GM21367 (cell line): ENCODE measurements around the gene SLC36A3.
"Not testable (repeated sequence)": the region's sequence is repeated elsewhere in the genome, so short reads cannot be mapped to it uniquely, and the experiment has no call there.

Experiments used
- ATAC-seq: cut with Tn5 transposase; IDR thresholded peaks from one replicate; pipeline ENCODE4 v1.9.1; 2021; ENCODE audit not compliant: unreplicated experiment

Gene SLC36A3

DNA sequence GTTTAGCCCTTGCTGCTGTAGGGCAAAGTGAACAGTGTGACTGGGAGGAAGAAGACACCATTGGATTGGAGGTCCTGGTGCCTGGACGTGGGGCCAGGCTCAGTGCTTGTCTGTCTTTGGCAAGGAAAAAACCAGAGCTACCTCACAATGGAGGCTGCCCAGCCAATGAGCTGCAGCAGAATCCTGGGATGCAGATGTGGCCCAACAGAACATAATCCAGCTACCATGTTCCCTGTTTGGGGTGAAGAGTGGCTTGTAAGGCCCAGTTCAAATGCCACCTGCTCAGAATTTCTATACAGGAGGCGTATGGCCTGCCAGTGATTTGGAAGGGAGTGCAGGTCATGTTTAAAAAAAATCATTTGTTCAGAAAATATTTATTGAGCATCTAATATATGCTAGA, at the start of gene SLC36A3:
Gene SLC36A3 (minus strand): TSS at position 101 of the 400 bp plus-strand sequence. CDS start 412 bp downstream, outside the sequence.
- no peak for ATAC-seq

DNA sequence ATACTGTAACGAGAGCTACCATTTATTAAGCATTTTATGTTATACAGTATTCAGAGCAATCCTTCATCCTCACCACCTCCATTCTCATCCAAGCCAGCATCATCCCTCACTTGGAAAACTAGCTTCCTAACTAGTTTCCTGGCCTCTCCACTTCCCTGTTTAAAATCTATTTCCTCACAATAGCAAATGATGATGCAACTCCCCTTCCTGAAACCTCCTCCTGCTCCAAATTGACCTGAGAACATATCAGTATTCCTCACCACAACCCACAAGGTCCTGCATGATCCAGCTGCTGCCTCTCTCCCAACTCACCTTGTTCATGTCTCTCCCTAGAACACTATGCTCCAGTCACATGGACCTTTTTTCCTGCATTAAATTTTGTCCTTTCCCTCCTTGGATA, 48.1 kb upstream of the SLC36A3 start:
- ATAC-seq = no peak

DNA sequence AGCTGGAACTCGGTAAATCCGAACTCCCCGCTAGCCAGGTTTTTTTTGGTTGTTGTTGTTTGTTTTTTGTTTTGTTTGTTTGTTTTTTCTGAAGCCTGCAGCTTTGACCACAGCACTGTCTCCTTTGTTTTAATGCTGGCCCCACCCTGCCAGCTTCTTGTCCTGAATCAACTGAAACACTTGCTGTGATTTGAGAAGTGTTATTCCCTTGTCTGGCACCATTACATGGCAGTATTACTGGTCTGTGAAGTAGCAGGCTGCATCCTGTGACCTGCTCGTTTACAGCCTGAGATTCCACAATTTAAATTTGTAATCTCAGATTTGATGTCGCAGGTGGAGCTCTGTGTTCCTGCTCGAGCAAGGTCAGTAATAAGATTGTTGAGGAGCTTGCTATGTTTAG, 45.2 kb upstream of the SLC36A3 start:
- no peak for ATAC-seq

DNA sequence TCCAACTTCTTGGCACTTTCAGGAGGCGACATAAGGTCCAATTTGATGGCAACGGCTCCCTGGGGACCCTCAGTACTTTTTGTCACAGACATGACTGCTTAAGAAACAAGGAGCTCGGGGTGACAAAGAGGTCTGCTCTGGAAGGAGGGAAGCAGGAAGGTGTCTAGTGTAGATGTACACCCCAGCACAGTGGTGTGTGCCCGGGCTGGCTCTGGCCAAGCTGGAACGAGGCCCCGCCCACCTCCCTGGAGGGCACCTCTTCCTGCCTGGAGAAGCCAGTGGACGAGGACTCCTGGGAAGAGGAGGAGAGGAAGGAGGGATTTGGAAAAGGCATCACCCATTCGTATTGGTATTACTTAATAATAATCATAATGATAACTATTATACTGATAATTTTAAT, 43.8 kb upstream of the SLC36A3 start, which contains the start of gene SLC36A2:
Gene SLC36A2 (minus strand): TSS at position 191 of the 400 bp plus-strand sequence. CDS start 99 bp downstream, at position 92.
- ATAC-seq = no peak

DNA sequence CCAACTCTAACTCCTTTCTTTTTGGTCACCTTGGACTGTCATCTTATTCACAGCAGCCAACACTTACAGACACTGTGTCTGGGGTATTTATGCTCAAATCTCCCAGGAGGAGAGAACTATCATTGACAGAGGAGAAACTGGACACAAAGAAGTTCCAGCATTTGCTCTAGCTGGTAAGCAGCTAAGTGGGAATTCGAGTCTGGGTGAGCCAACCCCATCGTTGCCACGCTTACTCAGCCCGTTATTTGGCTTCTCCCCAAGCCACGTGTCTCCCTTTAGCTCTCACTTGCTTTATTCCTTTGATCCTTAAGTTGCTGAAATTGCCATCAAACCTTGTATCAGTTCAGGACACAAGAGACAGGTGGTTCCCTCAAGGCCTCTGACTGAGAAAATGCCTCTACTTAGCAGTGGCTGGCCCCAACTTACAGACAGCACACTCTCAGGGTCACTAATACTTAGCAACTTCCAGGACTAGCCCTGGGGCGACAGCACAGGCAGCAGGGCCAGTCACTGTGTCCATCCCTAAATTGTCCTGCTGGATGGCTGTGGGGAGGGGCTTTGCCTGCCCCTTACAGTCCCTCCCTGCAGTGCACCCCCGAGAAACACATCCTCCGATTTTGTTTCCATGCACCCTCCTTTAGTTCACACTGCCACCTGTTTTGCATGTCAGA, 42.4 kb upstream of the SLC36A3 start:
- no peak for ATAC-seq

DNA sequence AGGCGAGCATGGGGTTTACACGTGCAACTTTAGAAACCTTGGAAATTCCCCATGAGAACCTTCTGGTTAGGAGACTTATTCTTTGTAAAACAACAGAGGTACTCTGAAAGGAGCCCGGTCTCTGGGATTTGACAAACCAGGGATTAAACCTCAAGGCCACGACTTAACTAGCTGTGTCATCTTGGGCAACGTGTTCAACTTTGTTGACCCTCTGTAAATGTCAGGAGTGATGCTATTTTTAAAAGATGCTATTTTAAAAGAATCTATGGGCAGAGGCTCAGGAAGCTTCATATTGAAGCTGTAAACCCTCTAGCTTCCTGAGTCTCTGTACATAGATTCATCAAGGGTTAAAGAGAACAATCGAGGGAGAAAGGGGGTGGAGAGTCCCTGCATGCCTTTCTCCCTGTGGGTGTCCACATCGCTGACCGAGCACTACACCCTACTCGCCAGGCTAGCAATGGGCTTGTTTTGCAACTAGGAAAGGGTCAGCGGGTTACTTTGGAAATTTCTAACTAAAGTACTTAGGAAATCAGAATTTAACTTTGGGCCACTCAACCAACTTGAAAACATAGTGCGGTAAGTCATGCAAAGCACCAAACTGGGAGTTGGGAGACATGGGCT, 41.7 kb upstream of the SLC36A3 start:
- no peak for ATAC-seq

DNA sequence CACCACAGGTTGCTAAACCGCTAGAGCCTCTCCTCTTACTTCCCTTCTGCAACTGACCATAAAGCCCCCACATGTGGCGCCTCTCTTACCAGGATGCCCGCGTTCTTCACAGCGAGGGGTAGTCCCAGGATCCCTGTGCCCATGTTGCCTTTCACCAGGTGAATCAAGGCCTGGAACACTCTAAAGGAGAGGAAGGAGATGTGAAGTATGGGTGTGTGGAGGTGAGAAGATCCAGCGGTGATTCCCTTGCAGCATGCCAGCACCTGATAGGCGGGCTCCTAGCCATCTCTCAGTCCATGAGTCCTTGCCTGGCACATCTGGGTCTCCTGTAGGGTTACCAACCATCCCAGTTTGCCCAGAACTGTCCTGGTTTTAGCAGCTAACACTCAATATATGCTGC, 40.5 kb upstream of the SLC36A3 start:
- ATAC-seq = no peak

DNA sequence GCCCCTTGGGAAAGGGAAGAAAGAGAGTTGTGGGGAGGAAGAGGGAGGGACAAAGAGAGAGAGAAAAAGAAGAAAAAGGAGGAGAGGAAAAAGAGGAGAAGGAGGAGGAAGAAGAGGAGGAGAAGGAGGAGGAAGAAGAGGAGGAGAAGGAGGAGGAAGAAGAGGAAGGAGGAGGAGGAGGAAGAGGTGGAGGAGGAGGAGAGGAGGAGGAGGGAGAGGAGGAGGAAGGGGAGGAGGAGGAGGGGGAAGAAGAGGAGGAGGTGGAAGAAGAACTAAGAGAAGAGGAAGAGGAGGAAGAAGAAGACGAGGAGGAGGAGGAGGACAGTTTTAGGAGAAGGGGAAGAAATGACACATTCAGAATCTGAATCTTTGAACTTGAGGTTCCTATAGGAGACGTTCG, 36.4 kb upstream of the SLC36A3 start:
- no peak for ATAC-seq

DNA sequence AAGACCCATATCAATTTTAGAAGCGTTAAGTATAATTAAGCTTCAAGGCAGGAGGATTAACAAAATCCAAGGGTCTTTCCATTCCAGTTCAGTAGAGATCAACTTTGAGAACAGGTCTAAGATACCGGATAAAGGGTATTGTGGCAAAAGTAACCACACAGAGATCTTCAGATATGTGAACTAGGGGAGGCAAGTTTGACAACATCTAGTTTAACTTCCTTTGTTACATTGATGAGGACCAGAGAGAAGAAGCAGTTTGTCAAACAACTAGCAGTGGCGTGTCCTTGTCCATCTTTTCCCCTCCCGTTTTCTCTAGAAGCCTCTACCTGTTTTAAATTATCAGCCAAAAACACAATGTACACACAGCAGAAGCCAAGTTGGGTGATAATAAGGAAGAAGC, 35.2 kb upstream of the SLC36A3 start:
- ATAC-seq = no peak

DNA sequence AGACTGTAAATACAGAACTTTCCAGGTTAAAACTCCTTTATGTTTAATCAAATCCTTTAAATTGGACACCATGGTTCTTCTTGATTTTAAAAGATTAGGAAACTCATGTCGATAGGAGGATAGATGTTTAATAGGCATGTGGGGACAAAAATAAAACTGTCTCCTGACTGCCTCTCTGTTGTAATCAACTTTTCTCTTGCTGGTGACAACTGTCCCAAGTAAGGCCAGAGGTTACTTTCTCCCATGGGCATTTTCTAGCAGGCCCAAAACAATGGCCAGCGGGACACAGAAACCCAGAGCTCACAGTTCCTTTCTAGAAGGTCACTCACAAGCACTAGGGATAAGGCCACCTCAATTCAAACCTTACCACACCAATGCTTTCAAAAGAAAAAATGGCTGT, 29.3 kb upstream of the SLC36A3 start:
- no peak for ATAC-seq

DNA sequence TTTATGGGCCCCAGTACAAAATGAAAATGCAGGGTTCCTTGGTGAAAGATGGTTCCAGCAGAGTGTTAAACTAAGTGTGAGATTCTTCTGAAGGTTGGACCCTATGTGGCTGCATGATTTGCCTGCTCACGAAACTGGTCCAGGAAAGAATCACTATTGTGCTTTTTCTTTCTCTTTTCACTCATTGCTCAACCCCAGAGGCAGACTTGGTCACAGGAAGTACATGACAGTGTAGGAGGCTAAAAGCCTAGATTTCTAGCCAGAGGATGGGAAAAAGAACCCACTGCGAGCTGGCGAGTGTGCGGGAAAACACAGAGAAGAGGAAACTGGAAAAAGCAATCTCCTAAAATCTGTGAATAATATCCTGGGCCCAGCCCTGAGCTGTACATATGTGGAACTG, 25.2 kb upstream of the SLC36A3 start:
- ATAC-seq = no peak

DNA sequence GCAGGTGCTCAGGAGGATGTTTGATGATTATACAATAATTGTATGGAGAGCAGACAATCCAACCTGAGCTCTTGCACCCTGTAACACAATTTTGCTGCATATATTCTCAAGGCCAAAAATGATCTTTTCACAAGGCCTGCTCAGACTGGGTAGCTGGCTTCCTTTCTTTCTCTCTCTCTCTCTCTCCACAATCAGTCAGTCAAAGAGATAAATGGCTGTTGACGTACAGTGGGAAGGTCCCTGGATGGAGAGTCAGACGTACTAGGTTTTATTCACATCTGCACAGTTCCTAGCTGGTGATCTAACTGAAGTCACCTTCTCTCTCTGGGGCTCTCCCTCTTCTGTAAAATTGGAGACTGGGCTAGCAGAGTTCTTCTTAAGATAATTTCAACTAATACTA, 24.0 kb upstream of the SLC36A3 start:
- ATAC-seq = no peak

DNA sequence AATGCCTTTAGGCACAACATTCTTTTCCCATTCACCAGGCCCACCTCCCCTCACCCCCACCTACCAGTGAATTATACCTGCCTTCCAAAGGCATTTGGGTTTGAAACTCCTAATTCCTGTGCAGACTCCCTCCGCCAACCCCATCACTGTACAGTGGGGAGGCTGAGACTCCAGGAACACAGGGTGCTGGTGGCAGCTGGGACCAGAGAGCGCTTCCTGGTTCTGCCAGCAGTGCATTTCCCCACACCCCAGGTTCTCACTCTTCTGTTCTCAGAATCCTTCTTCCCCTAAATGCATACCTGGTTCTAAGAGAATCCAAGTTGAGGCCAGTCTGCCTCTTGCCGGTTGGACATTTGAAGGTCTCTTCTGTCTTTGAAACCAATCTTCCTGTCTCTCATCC, 22.7 kb upstream of the SLC36A3 start:
- no peak for ATAC-seq

DNA sequence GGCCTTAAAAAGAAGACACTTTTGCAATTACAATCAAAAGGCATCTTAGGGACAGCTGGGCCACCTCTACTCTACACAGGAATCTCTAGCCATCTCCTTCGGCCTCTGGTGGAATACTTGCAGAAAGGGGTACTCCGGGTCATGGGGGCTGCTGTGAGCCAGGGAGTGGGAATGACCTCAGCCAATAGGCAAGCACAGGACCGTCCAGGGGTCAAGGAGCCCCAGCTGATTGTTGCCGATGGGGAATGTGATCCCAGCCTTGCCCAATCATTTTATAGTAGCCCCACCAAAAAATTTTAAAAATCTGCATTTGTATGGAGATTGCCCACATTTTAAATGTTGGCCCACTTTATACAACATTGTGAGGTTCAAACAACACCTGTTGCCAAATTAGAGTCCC, 16.9 kb upstream of the SLC36A3 start:
- ATAC-seq = no peak

DNA sequence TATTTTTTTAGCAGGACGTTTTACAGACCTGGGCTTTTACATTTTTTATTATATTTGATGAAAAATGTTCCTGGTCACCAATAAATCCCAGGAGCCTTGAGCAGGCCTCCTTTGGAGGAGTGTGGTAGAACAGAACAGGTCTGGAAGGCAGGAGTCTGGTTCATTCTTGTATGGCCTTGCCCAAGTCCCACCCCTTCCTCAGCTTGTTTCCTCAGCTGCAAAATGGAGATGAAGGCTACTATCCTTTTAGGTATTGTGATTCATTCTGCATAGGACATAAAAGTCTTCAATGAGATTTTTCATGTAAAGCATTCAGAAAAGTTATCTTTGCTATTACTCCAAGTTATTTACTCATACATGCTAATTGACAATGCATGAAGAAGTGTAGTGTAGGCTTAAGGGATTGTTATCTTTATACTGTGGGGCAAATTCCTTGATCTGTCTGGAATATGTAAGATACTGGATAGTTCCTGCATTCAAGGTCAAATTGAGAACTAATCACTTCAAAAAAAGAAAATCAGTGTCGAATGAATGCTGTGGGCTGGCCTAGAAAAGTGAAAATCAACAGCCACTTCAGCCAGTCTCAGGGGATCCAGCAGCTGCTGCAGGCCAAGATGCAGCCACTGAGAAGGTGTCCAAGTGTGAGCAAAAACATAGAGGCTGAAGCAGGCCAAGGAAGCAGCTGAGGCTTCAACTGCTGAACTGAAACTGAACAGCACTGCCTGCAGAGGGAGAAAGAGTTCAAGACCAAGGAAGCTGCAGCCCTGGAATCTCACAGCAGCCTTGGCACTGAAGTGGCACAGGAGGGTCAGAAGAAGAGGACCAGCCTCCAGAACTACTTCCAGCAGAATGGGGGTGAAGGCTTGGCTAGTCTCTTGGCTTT, 15.5 kb upstream of the SLC36A3 start:
- peak; percentile 80 for ATAC-seq

DNA sequence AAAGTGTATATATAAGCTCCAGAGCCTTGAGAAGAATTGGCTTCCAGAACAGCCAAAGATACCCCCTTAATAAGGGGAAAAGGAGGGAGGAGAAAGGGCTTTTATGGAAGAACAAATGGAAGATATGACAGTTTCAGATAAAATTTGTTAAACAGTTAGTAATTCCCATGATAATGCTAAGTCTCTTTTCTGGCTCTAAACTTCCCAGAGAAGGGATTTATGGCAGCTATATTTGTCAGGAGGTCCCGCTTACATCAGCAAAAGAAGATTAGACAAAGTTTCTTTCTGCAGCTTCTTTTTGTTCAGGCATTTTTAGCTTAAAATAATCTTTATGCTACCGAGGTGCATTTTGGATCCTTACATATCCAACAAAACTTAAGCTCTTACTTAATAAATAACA, 14.3 kb upstream of the SLC36A3 start:
- ATAC-seq = no peak

DNA sequence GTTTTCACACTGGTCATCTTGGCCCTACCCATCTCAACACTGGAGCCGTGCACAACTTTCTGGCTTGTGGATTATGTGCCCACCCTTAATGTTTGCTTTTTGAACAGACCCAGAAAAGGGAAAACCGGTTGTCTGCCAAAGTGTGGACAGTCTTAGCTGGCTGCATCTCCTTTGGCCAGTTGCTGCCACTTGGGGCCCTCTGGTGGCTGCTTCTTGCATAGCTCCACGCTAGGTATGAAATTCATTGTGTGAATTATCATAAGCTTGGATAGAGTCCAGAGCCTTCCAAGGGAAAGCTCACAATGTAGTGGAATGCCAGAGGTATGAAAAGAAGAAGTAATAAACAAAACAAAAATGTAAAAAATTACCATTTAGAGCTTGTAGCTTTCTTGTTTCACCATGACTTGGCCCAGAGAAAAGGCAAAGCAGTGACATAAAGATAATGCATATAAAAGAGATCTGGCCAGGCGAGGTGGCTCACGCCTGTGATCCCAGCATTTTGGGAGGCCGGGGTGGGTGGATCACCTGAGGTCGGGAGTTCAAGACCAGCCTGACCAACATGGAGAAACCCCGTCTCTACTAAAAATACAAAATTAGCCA, 12.5 kb upstream of the SLC36A3 start:
- ATAC-seq = peak; percentile 70

DNA sequence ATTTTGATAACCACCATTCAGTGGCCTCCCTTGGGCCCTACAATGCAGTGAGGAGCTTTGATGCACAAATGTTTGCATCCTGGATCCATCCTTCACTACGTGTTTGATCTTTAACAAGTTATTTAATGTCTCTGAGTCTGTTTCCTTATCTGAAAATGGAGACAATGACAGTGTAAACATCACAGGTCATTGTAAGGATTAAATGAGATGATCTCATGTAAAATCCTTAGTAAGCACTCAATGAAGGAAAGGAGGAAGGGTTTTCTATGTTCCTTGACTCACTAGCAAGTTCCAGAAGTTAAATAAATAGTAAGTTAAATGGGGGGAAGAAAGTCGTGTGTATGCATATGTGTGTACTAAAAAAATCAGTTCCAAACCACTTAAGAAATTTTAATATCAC, 9.8 kb upstream of the SLC36A3 start:
- no peak for ATAC-seq

DNA sequence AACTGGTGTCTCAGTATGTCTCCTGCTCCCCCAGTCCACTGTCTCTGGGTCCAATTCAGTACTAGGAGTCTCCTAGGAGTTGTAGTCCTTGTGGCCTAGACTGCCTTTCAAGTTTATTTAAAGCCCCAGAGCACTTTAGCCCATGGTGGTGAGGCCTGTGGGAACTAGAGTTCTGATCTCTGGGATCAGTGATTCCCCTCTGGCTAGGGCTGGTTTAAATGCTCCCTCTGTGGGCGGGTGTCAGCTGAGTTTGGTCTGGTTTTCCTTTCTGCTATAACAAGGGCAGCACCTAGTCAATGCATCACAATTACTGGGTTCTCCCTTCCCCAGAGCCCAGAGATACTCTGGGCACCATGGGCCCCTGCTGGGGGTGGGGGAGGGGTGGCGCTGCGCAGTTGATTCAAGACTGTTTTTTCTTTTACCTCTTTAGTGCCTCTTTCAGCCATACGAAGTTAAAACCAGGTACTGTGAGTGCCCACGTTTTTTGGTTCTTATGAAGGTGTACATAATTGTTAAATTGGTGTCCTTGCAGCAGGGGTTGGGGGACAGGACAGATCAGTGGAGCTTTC, 9.3 kb upstream of the SLC36A3 start:
- no peak for ATAC-seq

DNA sequence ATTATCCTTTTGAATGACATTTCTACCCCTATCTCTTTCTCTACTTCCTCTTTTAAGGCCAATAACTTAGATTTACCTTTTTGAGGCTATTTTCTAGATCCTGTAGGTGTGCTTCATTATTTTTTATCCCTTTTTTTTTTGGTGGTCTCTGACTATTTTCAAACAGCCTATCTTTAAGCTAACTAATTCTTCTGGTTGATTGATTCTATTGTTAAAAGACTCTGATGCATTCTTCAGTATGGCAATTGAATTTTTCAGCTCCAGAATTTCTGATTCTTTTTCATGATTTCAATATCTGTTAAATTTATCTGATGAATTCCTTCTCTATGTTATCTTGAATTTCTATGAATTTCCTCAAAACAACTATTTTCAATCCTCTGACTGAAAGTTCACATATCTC, 7.4 kb upstream of the SLC36A3 start:
- no peak for ATAC-seq

DNA sequence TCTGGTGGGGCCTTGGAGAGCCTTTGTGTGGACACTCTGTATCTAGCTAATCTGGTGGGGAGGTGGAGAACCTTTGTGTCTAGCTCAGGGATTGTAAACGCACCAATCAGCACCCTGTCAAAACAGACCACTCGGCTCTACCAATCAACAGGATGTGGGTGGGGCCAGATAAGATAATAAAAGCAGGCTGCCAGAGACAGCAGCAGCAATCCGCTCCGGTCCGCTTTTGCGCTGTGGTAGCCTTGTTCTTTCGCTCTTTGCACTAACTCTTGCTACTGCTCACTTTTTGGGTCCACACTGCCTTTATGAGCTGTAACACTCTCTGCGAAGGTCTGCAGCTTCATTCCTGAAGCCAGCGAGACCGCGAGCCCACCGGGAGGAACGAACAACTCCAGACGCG, 6.3 kb upstream of the SLC36A3 start:
- not testable (repeated sequence) for ATAC-seq
